Peyer's patch (tissue), 4 donors: Measurements from ENCODE around the gene ARRDC1. TPM values are rescaled to one million over a fixed set of nuclear protein-coding genes. Genes with fewer than 3 reads are reported as not detected.
"Not testable (repeated sequence)": the region's sequence is repeated elsewhere in the genome, so short reads cannot be mapped to it uniquely, and the experiment has no call there.

Source experiments
- DNase-seq, 3 donors: peaks; one replicate each; pipeline ENCODE4 v3.0.0-alpha.2; 2017 to 2019
- H3K27ac ChIP-seq, 4 donors: fragments of 200-600 bp; sonication (generic); one replicate each; pipeline ENCODE4 v1.5.1; 2016 to 2019
- H3K27me3 ChIP-seq, 2 donors: fragments of 200-600 bp; sonication (generic); one replicate each; pipeline ENCODE4 v1.5.1; 2019
- H3K36me3 ChIP-seq, 3 donors: fragments of 200-600 bp; sonication (generic); one replicate each; pipeline ENCODE4 v1.5.1; 2016 to 2019
- H3K4me1 ChIP-seq, 4 donors: fragments of 200-600 bp; sonication (generic); one replicate each; pipeline ENCODE4 v1.5.1; 2016 to 2019
- H3K4me3 ChIP-seq, 4 donors: fragments of 200-600 bp; sonication (generic); 1 replicate in 3 of 4; 2 replicates in 1 of 4; pipeline ENCODE4 v1.5.1; 2016 to 2019; ENCODE audit warnings: mild to moderate bottlenecking in 1 of 4
- H3K9me3 ChIP-seq, 4 donors: fragments of 200-600 bp; sonication (generic); one replicate each; pipeline ENCODE4 v1.5.1; 2016 to 2019; ENCODE audit warnings: mild to moderate bottlenecking in 1 of 4
- POLR2A ChIP-seq, 2 donors: fragments of 450-650 bp; IDR thresholded peaks; one replicate each; pipeline ENCODE4 v1.5.1; 2017; ENCODE audit warnings: antibody characterized with exemption in 2 of 2, mild to moderate bottlenecking in 2 of 2, moderate library complexity in 2 of 2
- total RNA-seq, 4 donors: library from RNA; depleted of rRNA; stranded (reverse); fragments of >200 nt; gene quantifications; one replicate each; pipeline ENCODE4 v1.1.0, GENCODE V29; 2016
- TF ChIP-seq, protein P1 (sequence below), 6 experiments: fragments of 450-650 bp in 4 of 6; fragments of 200-600 bp in 2 of 6; sonication (generic) in 1 of 6; IDR thresholded peaks; one replicate each; pipeline ENCODE4 v1.5.1; 2017 to 2019; ENCODE audit warnings: antibody characterized with exemption in 6 of 6, mild to moderate bottlenecking in 3 of 6, moderate library complexity in 1 of 6

ARRDC1 gene
- total RNA-seq, 4 donors from 2014 or later = 102 to 341 (median 175) TPM

DNA sequence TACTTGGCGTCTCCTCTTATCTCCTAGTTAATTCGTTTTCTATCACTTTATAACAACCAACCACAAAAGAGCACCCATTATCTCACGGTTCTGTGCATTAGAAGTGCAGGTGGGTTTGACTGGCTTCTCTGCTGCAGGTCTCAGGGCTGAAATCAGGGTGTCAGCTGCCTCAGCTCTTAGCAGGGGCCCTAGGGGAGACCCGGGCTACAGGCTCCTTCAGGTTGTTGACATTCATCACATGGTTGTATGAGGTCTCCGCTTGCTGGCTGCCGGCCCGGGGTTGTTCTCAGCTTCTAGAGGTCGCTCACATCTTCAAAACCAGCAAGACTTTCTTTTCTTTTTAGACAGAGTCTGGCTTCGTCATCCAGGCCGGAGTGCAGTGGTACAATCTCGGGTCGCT lies 12.3 kb upstream of the ARRDC1 start:
- Histone ChIP-seq H3K4me3 (no peak overlapping the region), H3K27ac (no peak overlapping the region)
- TF ChIP-seq POLR2A (IDR thresholded peaks at IDR 0.05) = no peak
- TF ChIP-seq, protein P1, sequence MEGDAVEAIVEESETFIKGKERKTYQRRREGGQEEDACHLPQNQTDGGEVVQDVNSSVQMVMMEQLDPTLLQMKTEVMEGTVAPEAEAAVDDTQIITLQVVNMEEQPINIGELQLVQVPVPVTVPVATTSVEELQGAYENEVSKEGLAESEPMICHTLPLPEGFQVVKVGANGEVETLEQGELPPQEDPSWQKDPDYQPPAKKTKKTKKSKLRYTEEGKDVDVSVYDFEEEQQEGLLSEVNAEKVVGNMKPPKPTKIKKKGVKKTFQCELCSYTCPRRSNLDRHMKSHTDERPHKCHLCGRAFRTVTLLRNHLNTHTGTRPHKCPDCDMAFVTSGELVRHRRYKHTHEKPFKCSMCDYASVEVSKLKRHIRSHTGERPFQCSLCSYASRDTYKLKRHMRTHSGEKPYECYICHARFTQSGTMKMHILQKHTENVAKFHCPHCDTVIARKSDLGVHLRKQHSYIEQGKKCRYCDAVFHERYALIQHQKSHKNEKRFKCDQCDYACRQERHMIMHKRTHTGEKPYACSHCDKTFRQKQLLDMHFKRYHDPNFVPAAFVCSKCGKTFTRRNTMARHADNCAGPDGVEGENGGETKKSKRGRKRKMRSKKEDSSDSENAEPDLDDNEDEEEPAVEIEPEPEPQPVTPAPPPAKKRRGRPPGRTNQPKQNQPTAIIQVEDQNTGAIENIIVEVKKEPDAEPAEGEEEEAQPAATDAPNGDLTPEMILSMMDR (IDR thresholded peaks at IDR 0.05) = no peak

DNA sequence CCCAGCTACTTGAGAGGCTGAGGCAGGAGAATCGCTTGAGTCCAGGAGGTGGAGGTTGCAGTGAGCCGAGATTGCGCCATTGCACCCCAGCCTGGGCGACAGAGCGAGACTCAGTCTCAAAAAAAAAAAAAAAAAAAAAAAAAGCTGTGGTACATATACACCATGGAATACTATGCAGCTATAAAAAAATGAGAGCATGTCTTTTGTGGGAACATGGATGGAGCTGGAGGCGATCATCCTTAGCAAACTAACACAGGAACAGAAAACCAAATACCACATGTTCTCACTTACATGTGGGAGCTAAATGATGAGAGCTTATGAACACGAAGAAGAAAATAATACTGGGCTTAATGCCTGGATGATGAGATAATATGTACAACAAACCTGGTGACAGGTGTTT lies 8.9 kb upstream of the ARRDC1 start:
- not testable (repeated sequence) for H3K36me3 ChIP-seq, H3K4me3 ChIP-seq, H3K27me3 ChIP-seq, H3K27ac ChIP-seq, DNase-seq, H3K9me3 ChIP-seq, H3K4me1 ChIP-seq

More for the DNA sequence above, 12.3 kb upstream of the ARRDC1 start:
- H3K4me1 ChIP-seq = peaks cover 0 to 19% (median 11%) of the 10 kb centered on the region in 4 donors
- no peaks in the 10 kb centered on the region for H3K27me3 ChIP-seq
- H3K36me3 ChIP-seq = peaks cover 0 to 3% (median 0%) of the 10 kb centered on the region in 3 donors
- no peak for DNase-seq
- H3K9me3 ChIP-seq = no peaks in the 10 kb centered on the region

DNA sequence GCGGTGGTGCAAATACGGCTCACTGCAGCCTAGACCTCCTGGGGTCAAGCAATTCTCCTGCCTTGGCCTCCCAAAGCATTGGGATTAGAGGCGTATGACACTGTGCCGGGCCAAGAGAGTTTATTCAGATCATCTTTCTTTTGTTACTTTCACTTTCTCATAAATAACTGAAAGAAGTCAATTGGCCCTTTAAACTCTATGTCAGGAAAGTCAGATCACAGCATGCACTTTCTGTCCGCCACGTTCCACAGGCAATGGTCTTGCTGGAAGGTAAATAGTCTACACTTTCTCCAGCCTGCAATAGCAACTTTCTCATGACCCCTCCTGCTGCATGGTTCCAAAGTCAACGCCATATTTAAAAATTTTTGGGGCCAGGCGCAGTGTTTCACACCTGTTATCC lies 6.5 kb upstream of the ARRDC1 start:
- H3K27ac ChIP-seq = no peak overlapping the region
- DNase-seq = no peak
- no peaks in the 10 kb centered on the region for H3K4me1 ChIP-seq
- H3K36me3 ChIP-seq = no peaks in the 10 kb centered on the region
- H3K9me3 ChIP-seq = no peaks in the 10 kb centered on the region
- TF ChIP-seq, protein P1 (IDR thresholded peaks at IDR 0.05) = no peak
- TF ChIP-seq POLR2A (IDR thresholded peaks at IDR 0.05) = no peak
- H3K4me3 ChIP-seq = no peak overlapping the region
- no peaks in the 10 kb centered on the region for H3K27me3 ChIP-seq

DNA sequence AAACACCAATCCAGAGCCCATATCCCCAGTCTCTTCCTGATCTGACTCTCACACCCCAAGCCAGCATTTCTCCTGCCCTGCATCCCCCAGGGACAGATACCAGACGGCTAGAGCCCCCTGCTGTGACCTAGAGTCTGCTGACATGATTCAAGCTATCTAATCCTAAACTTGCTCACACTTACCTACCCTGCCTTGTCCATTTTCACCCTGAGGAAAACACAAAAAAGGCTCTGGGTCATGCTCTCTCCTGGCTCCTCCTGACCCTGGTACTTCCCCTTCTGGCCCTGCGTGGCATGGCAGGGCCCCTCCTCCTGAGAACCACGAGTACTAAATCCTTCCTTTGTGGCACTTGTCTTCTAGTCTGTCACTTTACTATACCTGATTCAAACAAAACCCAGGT lies 2.8 kb upstream of the ARRDC1 start:
- no peak for DNase-seq
- Histone ChIP-seq H3K27me3 (no peaks in the 10 kb centered on the region), H3K36me3 (no peaks in the 10 kb centered on the region), H3K27ac (no peak overlapping the region), H3K4me1 (peaks cover 0 to 23% (median 18%) of the 10 kb centered on the region in 4 donors), H3K9me3 (no peaks in the 10 kb centered on the region), H3K4me3 (no peak overlapping the region)
- no peak for TF ChIP-seq POLR2A (IDR thresholded peaks at IDR 0.05)
- TF ChIP-seq, protein P1 (IDR thresholded peaks at IDR 0.05) = no peak

DNA sequence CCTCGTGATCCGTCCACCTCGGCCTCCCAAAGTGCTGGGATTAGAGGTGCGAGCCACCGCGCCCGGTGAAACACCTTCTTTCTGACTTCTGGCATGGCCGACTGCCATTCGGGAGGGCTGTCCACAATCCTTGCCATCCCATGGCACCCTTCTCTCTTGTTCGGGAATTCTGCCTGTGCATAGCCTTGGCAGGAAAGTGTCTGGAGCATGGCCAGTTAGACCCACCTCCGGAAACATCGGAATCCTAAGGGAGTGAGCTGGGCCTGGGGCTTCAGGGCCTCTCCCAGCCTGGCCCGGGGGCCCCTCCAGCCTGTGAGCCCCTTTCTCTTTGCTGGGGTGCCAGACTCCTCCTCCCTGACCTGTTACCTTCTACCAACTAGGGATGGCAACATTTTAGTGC lies 1.6 kb upstream of the ARRDC1 start:
- TF ChIP-seq, protein P1 (IDR thresholded peaks at IDR 0.05) = no peak
- TF ChIP-seq POLR2A (IDR thresholded peaks at IDR 0.05) = no peak
- Histone ChIP-seq H3K27ac (no peak overlapping the region), H3K4me1 (peaks cover 0 to 33% (median 18%) of the 10 kb centered on the region in 4 donors), H3K9me3 (no peaks in the 10 kb centered on the region), H3K27me3 (no peaks in the 10 kb centered on the region), H3K4me3 (no peak overlapping the region), H3K36me3 (peaks cover 0 to under 1% (median 0%) of the 10 kb centered on the region in 3 donors)
- DNase-seq = no peak

DNA sequence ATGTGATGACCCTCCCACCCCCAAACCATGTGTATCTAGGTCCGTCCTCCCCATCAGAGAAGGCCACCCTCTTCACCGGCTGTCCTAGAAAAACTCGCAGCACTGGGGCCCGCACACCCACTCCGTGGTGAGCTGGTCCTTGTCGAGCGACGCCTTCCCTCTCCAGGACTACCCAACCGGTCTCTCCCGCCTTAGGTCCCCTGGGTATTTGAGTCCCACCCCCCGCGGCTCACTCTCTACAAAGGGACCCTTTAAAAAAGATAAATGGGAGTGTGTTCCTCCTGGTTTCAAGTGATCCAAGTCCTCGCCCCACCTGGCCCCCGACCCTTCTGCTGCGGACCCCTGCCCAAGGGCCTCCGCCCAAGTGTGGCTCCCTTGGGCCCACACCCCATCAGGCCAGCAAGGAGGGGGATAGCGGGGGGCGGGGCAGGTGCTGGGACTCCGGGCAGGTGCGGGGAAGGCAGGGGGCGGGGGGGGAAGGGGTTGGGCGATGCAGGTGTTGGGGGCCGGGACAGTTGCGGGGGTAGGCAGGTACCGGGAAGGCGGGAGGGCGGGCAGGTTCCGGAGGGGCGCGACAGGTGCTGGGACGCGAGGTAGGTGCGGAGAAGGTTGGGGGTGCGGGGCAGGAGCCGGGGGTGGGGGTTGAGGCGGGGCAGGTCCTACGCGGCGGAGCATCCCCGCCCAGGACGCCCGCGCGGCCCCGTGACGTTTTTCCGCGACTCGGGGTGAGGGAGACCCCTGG lies 970 bp upstream of the ARRDC1 start:
- H3K4me1 ChIP-seq = peaks cover 0 to 33% (median 18%) of the 10 kb centered on the region in 4 donors
- no peaks in the 10 kb centered on the region for H3K27me3 ChIP-seq
- TF ChIP-seq POLR2A (IDR thresholded peaks at IDR 0.05) = no peak
- TF ChIP-seq, protein P1 (IDR thresholded peaks at IDR 0.05) = no peak
- peak in 1 of 3 donors; percentile 25 for DNase-seq
- no peaks in the 10 kb centered on the region for H3K9me3 ChIP-seq
- peaks cover 0 to 7% (median 0%) of the 10 kb centered on the region in 3 donors for H3K36me3 ChIP-seq
- peak overlapping the region; percentile 50 to 90 (median 68) for H3K27ac ChIP-seq
- peak overlapping the region; percentile 54 to 71 (median 65) for H3K4me3 ChIP-seq
